ENCODE data around the gene GOLPH3L.

DNA sequence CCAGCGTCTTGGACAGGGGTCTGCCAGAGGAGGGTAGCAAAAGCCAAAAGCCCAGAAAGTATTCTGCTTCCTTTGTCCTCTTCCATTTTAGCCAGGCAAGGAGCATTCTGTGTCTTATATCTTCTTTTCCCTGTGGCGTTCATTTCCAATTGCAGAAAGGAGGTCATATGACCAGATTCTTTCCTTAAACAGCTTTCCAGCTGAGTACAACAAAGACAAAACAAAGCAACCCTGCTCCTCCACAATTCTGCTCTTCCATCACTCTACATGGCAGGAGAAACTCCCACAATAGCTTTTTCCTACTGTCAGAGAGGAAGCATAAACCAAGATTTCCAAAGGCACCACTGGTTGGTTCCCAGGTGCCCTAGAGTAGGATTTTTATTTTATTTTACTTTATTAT, 87.2 kb downstream of the GOLPH3L start:
- TF ChIP-seq, protein P1, sequence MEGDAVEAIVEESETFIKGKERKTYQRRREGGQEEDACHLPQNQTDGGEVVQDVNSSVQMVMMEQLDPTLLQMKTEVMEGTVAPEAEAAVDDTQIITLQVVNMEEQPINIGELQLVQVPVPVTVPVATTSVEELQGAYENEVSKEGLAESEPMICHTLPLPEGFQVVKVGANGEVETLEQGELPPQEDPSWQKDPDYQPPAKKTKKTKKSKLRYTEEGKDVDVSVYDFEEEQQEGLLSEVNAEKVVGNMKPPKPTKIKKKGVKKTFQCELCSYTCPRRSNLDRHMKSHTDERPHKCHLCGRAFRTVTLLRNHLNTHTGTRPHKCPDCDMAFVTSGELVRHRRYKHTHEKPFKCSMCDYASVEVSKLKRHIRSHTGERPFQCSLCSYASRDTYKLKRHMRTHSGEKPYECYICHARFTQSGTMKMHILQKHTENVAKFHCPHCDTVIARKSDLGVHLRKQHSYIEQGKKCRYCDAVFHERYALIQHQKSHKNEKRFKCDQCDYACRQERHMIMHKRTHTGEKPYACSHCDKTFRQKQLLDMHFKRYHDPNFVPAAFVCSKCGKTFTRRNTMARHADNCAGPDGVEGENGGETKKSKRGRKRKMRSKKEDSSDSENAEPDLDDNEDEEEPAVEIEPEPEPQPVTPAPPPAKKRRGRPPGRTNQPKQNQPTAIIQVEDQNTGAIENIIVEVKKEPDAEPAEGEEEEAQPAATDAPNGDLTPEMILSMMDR (IDR thresholded peaks at IDR 0.05), result no peak
- TF ChIP-seq EZH2 (IDR thresholded peaks at IDR 0.05), result no peak

Data from neural progenitor cell (in vitro differentiated cells).